ENCODE results near the gene WDFY4. TPM values are rescaled to one million over a fixed set of nuclear protein-coding genes. Genes with fewer than 3 reads are reported as not detected.

Gene WDFY4
- total RNA-seq, 1 experiment from 2014 or later, result 144 TPM

DNA sequence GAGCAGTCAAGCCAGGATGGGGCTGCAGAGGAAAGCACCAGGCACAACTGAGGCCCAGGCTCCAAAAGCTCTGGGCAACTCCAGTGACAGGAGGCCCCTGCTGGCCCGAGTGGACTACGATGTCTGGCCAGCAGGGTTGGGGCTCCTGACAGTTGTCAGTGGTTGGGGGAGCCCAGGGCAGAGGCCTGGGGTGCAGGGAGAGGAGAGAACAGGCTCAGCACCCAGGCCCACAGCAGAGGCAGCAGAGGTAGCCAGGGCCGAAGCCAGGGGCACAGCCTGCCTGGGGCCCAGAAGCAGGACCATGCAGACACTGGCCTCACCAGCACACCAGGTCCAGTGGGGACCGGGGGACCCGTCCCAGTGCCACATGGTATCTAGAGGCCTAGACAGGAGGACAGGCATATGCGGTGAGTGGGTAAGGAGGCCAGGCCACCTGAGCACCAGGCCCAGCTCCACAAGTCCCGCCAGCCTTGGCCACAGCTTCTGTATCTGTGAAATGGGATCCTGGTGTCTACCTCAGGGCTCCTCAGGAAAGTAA lies 301.0 kb downstream of the WDFY4 start:
- peaks cover 29% of the 10 kb centered on the region; the same call in 1 of the 2 replicates for H3K36me3 ChIP-seq (ENCODE audit: insufficient read depth, low read length)
- no peak overlapping the region for H2AFZ ChIP-seq (ENCODE audit: low read length)
- no peaks in the 10 kb centered on the region for H3K27me3 ChIP-seq (ENCODE audit: low read length)
- H3K4me3 ChIP-seq (ENCODE audit: low read length), result no peak overlapping the region
- H3K79me2 ChIP-seq (ENCODE audit: low read length), result no peaks in the 10 kb centered on the region
- no peak for DNase-seq
- no peak overlapping the region for H3K4me2 ChIP-seq (ENCODE audit: low read depth, low read length, poor library complexity, severe bottlenecking)
- no peak overlapping the region for H3K27ac ChIP-seq (ENCODE audit: low read length)
- no peaks in the 10 kb centered on the region for H3K9me3 ChIP-seq (ENCODE audit: low read length)
- no peaks in the 10 kb centered on the region for H3K9me2 ChIP-seq (replicated peaks; ENCODE audit: insufficient read depth, low read length)
- H4K20me1 ChIP-seq (ENCODE audit: insufficient read depth, low read depth, low read length), result no peaks in the 10 kb centered on the region
- no peaks in the 10 kb centered on the region for H3K4me1 ChIP-seq (ENCODE audit: low read length)
- H3K9ac ChIP-seq (ENCODE audit: low read length), result no peak overlapping the region

GRCh38 chr10:48990226-48990625 lies 305.6 kb downstream of the WDFY4 start:
- no peaks in the 10 kb centered on the region for H3K9me3 ChIP-seq (ENCODE audit: low read length)
- no peak overlapping the region for H3K4me3 ChIP-seq (ENCODE audit: low read length)
- no peak overlapping the region for H3K4me2 ChIP-seq (ENCODE audit: low read depth, low read length, poor library complexity, severe bottlenecking)
- H2AFZ ChIP-seq (ENCODE audit: low read length), result no peak overlapping the region
- H3K9ac ChIP-seq (ENCODE audit: low read length), result no peak overlapping the region
- no peaks in the 10 kb centered on the region for H3K36me3 ChIP-seq (ENCODE audit: insufficient read depth, low read length)
- no peaks in the 10 kb centered on the region for H3K79me2 ChIP-seq (ENCODE audit: low read length)
- no peaks in the 10 kb centered on the region for H3K9me2 ChIP-seq (replicated peaks; ENCODE audit: insufficient read depth, low read length)
- H4K20me1 ChIP-seq (ENCODE audit: insufficient read depth, low read depth, low read length), result no peaks in the 10 kb centered on the region
- H3K27me3 ChIP-seq (ENCODE audit: low read length), result no peaks in the 10 kb centered on the region
- no peak for DNase-seq
- H3K4me1 ChIP-seq (ENCODE audit: low read length), result no peaks in the 10 kb centered on the region
- no peak overlapping the region for H3K27ac ChIP-seq (ENCODE audit: low read length)

DNA sequence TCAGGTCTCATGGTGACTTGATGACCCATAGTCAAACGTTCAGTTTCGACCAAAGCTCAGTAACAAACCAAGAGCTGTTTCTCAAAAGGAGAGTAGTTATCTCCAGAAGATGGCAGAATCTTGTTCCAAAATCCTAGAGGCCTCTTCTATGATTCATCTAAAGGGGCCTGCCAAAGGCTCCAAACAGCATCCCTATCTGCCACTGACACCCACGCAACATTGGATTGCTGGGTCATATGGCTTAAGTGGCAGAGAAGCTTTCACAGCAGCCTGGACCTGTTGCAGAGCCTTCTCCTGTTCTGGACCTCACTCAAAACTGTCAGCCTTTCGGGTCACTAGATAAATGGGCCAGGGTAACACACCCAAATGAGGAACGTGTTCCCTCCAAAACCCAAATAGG lies 309.0 kb downstream of the WDFY4 start:
- H3K9me2 ChIP-seq (replicated peaks; ENCODE audit: insufficient read depth, low read length), result no peaks in the 10 kb centered on the region
- H3K4me2 ChIP-seq (ENCODE audit: low read depth, low read length, poor library complexity, severe bottlenecking), result no peak overlapping the region
- no peaks in the 10 kb centered on the region for H3K79me2 ChIP-seq (ENCODE audit: low read length)
- H2AFZ ChIP-seq (ENCODE audit: low read length), result no peak overlapping the region
- no peak overlapping the region for H3K27ac ChIP-seq (ENCODE audit: low read length)
- H3K9ac ChIP-seq (ENCODE audit: low read length), result no peak overlapping the region
- H4K20me1 ChIP-seq (ENCODE audit: insufficient read depth, low read depth, low read length), result no peaks in the 10 kb centered on the region
- no peak for DNase-seq
- no peaks in the 10 kb centered on the region for H3K36me3 ChIP-seq (ENCODE audit: insufficient read depth, low read length)
- H3K9me3 ChIP-seq (ENCODE audit: low read length), result no peaks in the 10 kb centered on the region
- no peak overlapping the region for H3K4me3 ChIP-seq (ENCODE audit: low read length)
- no peaks in the 10 kb centered on the region for H3K27me3 ChIP-seq (ENCODE audit: low read length)
- no peaks in the 10 kb centered on the region for H3K4me1 ChIP-seq (ENCODE audit: low read length)

- Histone ChIP-seq H3K9ac (ENCODE audit: low read length) (no peak overlapping the region), H3K9me2 (replicated peaks; ENCODE audit: insufficient read depth, low read length) (no peaks in the 10 kb centered on the region), H3K4me3 (ENCODE audit: low read length) (no peak overlapping the region), H2AFZ (ENCODE audit: low read length) (no peak overlapping the region), H3K79me2 (ENCODE audit: low read length) (no peaks in the 10 kb centered on the region), H3K36me3 (ENCODE audit: insufficient read depth, low read length) (no peaks in the 10 kb centered on the region), H3K27ac (ENCODE audit: low read length) (no peak overlapping the region), H3K9me3 (ENCODE audit: low read length) (no peaks in the 10 kb centered on the region), H3K27me3 (ENCODE audit: low read length) (no peaks in the 10 kb centered on the region), H3K4me2 (ENCODE audit: low read depth, low read length, poor library complexity, severe bottlenecking) (no peak overlapping the region), H4K20me1 (ENCODE audit: insufficient read depth, low read depth, low read length) (no peaks in the 10 kb centered on the region), H3K4me1 (ENCODE audit: low read length) (no peaks in the 10 kb centered on the region)
- no peak for DNase-seq
Measured at GRCh38 chr10:48996329-48996728, 311.7 kb downstream of the WDFY4 start.

GRCh38 chr10:48999346-48999745 lies 314.7 kb downstream of the WDFY4 start:
- Histone ChIP-seq H3K4me3 (ENCODE audit: low read length) (no peak overlapping the region), H3K9me3 (ENCODE audit: low read length) (no peaks in the 10 kb centered on the region), H3K36me3 (ENCODE audit: insufficient read depth, low read length) (no peaks in the 10 kb centered on the region), H3K9me2 (replicated peaks; ENCODE audit: insufficient read depth, low read length) (no peaks in the 10 kb centered on the region), H2AFZ (ENCODE audit: low read length) (no peak overlapping the region), H3K9ac (ENCODE audit: low read length) (no peak overlapping the region), H3K79me2 (ENCODE audit: low read length) (no peaks in the 10 kb centered on the region), H3K27me3 (ENCODE audit: low read length) (no peaks in the 10 kb centered on the region), H3K27ac (ENCODE audit: low read length) (no peak overlapping the region), H4K20me1 (ENCODE audit: insufficient read depth, low read depth, low read length) (no peaks in the 10 kb centered on the region), H3K4me2 (ENCODE audit: low read depth, low read length, poor library complexity, severe bottlenecking) (no peak overlapping the region), H3K4me1 (ENCODE audit: low read length) (no peaks in the 10 kb centered on the region)
- DNase-seq, result no peak

DNA sequence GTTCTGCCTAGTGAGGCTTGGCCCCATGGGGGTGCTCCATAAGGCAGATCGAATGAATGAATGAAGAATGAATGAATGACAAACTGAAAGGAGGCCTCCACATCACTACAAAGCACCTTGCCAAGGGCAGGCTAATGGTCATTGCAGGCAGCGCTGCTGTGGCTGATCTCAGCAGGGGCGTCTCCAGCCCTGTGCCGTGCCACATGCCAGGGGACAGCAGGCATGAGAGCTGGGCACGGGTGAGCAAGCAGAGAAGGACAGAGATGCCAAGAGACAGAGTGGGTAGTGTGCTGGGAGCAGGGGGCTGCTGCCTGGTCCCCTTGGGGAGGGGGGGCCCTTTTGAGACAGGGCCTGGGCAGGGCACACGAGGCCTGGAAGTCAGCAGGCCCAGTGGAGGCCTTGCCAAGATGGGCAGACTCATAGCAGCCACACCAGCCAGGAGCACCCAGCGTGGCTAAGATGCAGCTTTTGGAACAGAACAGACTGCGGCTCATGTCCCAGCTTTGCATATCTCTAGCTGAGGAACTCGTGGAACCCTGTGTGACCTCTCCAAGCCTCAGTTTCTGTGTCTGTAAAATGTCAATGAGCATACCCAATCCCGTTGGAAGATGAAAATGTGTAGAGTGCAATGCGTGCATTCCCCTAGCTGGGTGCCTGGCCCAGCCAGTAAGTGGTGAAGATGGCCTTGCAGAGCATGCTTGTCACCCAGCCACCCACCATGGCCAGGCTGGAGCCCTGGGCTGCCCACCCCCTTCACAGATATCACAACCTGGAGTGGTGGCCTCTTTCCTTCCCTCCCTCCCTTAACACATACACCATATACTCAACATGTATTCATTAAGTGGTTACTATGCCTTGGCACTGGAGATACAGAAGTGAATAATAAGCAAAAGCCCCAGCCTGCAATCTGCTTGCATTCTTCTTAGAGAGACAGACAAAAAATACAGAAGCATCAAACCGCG lies 316.0 kb downstream of the WDFY4 start:
- no peak overlapping the region for H3K9ac ChIP-seq (ENCODE audit: low read length)
- no peaks in the 10 kb centered on the region for H4K20me1 ChIP-seq (ENCODE audit: insufficient read depth, low read depth, low read length)
- DNase-seq, result no peak
- H3K27me3 ChIP-seq (ENCODE audit: low read length), result no peaks in the 10 kb centered on the region
- no peak overlapping the region for H3K4me2 ChIP-seq (ENCODE audit: low read depth, low read length, poor library complexity, severe bottlenecking)
- H3K79me2 ChIP-seq (ENCODE audit: low read length), result no peaks in the 10 kb centered on the region
- no peak overlapping the region for H2AFZ ChIP-seq (ENCODE audit: low read length)
- no peak overlapping the region for H3K27ac ChIP-seq (ENCODE audit: low read length)
- H3K9me2 ChIP-seq (replicated peaks; ENCODE audit: insufficient read depth, low read length), result no peaks in the 10 kb centered on the region
- H3K4me1 ChIP-seq (ENCODE audit: low read length), result no peaks in the 10 kb centered on the region
- H3K4me3 ChIP-seq (ENCODE audit: low read length), result no peak overlapping the region
- no peaks in the 10 kb centered on the region for H3K9me3 ChIP-seq (ENCODE audit: low read length)
- no peaks in the 10 kb centered on the region for H3K36me3 ChIP-seq (ENCODE audit: insufficient read depth, low read length)

DNA sequence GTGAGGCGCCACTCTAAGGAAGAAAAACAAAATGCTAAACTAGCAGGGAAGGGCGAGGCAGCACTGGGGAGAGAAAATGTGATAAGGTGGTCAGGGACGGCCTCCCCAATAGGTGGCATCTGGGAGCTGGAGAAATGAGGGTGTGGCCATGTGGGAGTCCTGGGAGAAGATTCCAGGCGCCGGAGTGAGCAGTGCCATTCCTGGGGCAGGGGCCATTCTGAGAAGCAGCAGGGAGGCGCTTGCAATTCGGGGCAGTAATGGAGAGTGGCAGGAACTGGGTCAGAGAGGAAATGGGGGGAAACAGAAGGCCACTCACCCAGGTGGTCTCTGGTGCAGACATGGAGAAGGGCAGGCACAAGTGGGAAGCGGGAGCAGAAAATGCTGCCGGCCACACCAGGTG lies 316.7 kb downstream of the WDFY4 start:
- Histone ChIP-seq H3K4me1 (ENCODE audit: low read length) (no peaks in the 10 kb centered on the region), H3K27ac (ENCODE audit: low read length) (no peak overlapping the region), H3K9me2 (replicated peaks; ENCODE audit: insufficient read depth, low read length) (no peaks in the 10 kb centered on the region), H3K79me2 (ENCODE audit: low read length) (no peaks in the 10 kb centered on the region), H3K9me3 (ENCODE audit: low read length) (no peaks in the 10 kb centered on the region), H3K9ac (ENCODE audit: low read length) (no peak overlapping the region), H4K20me1 (ENCODE audit: insufficient read depth, low read depth, low read length) (no peaks in the 10 kb centered on the region), H3K27me3 (ENCODE audit: low read length) (no peaks in the 10 kb centered on the region), H3K36me3 (ENCODE audit: insufficient read depth, low read length) (no peaks in the 10 kb centered on the region), H2AFZ (ENCODE audit: low read length) (no peak overlapping the region), H3K4me2 (ENCODE audit: low read depth, low read length, poor library complexity, severe bottlenecking) (no peak overlapping the region), H3K4me3 (ENCODE audit: low read length) (no peak overlapping the region)
- DNase-seq, result no peak

- Histone ChIP-seq H3K9me2 (replicated peaks; ENCODE audit: insufficient read depth, low read length) (no peaks in the 10 kb centered on the region), H3K27me3 (ENCODE audit: low read length) (no peaks in the 10 kb centered on the region), H4K20me1 (ENCODE audit: insufficient read depth, low read depth, low read length) (no peaks in the 10 kb centered on the region), H3K9me3 (ENCODE audit: low read length) (no peaks in the 10 kb centered on the region), H3K4me2 (ENCODE audit: low read depth, low read length, poor library complexity, severe bottlenecking) (no peak overlapping the region), H3K4me3 (ENCODE audit: low read length) (no peak overlapping the region), H2AFZ (ENCODE audit: low read length) (no peak overlapping the region), H3K4me1 (ENCODE audit: low read length) (no peaks in the 10 kb centered on the region), H3K9ac (ENCODE audit: low read length) (no peak overlapping the region), H3K27ac (ENCODE audit: low read length) (no peak overlapping the region), H3K79me2 (ENCODE audit: low read length) (no peaks in the 10 kb centered on the region), H3K36me3 (ENCODE audit: insufficient read depth, low read length) (no peaks in the 10 kb centered on the region)
- DNase-seq, result no peak
Measured at GRCh38 chr10:49001870-49002672, 317.4 kb downstream of the WDFY4 start.
